HEK293T (cell line): Measurements from ENCODE around the gene LSM3.

Experiments
- CTCF ChIA-PET: fragments of 350-600 bp; formaldehyde crosslinking; extraction: SDS; loops from one replicate; lab custom pipeline; 2021; ENCODE audit warnings: antibody characterized with exemption, inconsistent platforms; lab: Yijun Ruan, JAX
- POLR2A ChIA-PET: fragments of 350-600 bp; formaldehyde crosslinking; extraction: SDS; loops from one replicate; lab custom pipeline; 2020; ENCODE audit warnings: antibody characterized with exemption, inconsistent platforms; lab: Yijun Ruan, JAX
- DNase-seq: peaks from one replicate; pipeline ENCODE4 v3.0.0; 2012; ENCODE audit warnings: mixed read lengths; ENCODE audit errors: extremely low spot score
- ARNT ChIP-seq: fragments of 450-650 bp; IDR thresholded peaks from 2 replicates; pipeline ENCODE4 v1.6.1; 2017; ENCODE audit warnings: mild to moderate bottlenecking
- BHLHE40 ChIP-seq: fragments of 450-650 bp; IDR thresholded peaks from 2 replicates; pipeline ENCODE4 v1.6.1; 2016; ENCODE audit warnings: mild to moderate bottlenecking, moderate library complexity, borderline replicate concordance
- CTBP1 ChIP-seq: fragments of 450-650 bp; IDR thresholded peaks from 2 replicates; pipeline ENCODE4 v1.6.1; 2016; ENCODE audit warnings: borderline replicate concordance
- ELF4 ChIP-seq: fragments of 450-650 bp; IDR thresholded peaks from 2 replicates; pipeline ENCODE4 v1.6.1; 2017; ENCODE audit warnings: antibody characterized with exemption
- FOXA1 ChIP-seq: fragments of 450-650 bp; IDR thresholded peaks from 2 replicates; pipeline ENCODE4 v1.6.1; 2016; ENCODE audit warnings: mild to moderate bottlenecking
- FOXK2 ChIP-seq: fragments of 450-650 bp; IDR thresholded peaks from 2 replicates; pipeline ENCODE4 v1.6.1; 2016; ENCODE audit warnings: mild to moderate bottlenecking
- FOXM1 ChIP-seq: fragments of 450-650 bp; IDR thresholded peaks from 2 replicates; pipeline ENCODE4 v1.6.1; 2017; ENCODE audit warnings: mild to moderate bottlenecking, borderline replicate concordance
- HDGF ChIP-seq: fragments of 450-650 bp; IDR thresholded peaks from 2 replicates; pipeline ENCODE4 v1.6.1; 2017; ENCODE audit warnings: antibody characterized with exemption, borderline replicate concordance
- L3MBTL2 ChIP-seq: fragments of 450-650 bp; conservative IDR thresholded peaks from 2 replicates; pipeline ENCODE4 v1.6.1; 2016; ENCODE audit warnings: mild to moderate bottlenecking
- LEF1 ChIP-seq: fragments of 450-650 bp; IDR thresholded peaks from 2 replicates; pipeline ENCODE4 v1.6.1; 2017; ENCODE audit warnings: mild to moderate bottlenecking, borderline replicate concordance
- NFRKB ChIP-seq: fragments of 450-650 bp; IDR thresholded peaks from 2 replicates; pipeline ENCODE4 v1.6.1; 2016; ENCODE audit warnings: mild to moderate bottlenecking, moderate library complexity
- PKNOX1 ChIP-seq: fragments of 450-650 bp; IDR thresholded peaks from 2 replicates; pipeline ENCODE4 v1.6.1; 2016
- SP1 ChIP-seq: fragments of 450-650 bp; IDR thresholded peaks from 2 replicates; pipeline ENCODE4 v1.6.1; 2017
- SUZ12 ChIP-seq: fragments of 450-650 bp; IDR thresholded peaks from 2 replicates; pipeline ENCODE4 v1.6.1; 2016; ENCODE audit warnings: mild to moderate bottlenecking
- TARDBP ChIP-seq: fragments of 450-650 bp; IDR thresholded peaks from 2 replicates; pipeline ENCODE4 v1.6.1; 2016
- ZNF384 ChIP-seq: fragments of 450-650 bp; IDR thresholded peaks from 2 replicates; pipeline ENCODE4 v1.6.1; 2016

The LSM3 gene

GRCh38 chr3:14170531-14171159, 8.0 kb upstream of the LSM3 start:
- ChIA-PET CTCF (no interaction called here), POLR2A (no interaction called here)
- DNase-seq = no peak
- TF ChIP-seq ELF4 (no peak), PKNOX1 (no peak), FOXA1 (no peak), CTBP1 (no peak), NFRKB (no peak), FOXK2 (no peak), LEF1 (no peak), SP1 (no peak), FOXM1 (no peak), BHLHE40 (no peak), L3MBTL2 (no peak), ARNT (no peak), SUZ12 (no peak), ZNF384 (no peak), HDGF (no peak), TARDBP (no peak)

- no peak for DNase-seq
- ChIA-PET POLR2A (no interaction called here), CTCF (no interaction called here)
- TF ChIP-seq NFRKB (no peak), SUZ12 (no peak)
Observed at GRCh38 chr3:14172496-14172895, 6.1 kb upstream of the LSM3 start.

- no peak for DNase-seq
- TF ChIP-seq FOXM1 (no peak), SUZ12 (no peak), CTBP1 (no peak), SP1 (no peak), HDGF (no peak), FOXK2 (no peak), BHLHE40 (no peak), L3MBTL2 (no peak), TARDBP (no peak), ZNF384 (no peak), LEF1 (no peak), FOXA1 (no peak)
- CTCF ChIA-PET = no interaction called here
- POLR2A ChIA-PET = interaction anchor here (0.9 kb wide), 1 partner anchor 49 kb away, joined by 3 read pairs; the partner anchor contains the start of genes CHCHD4 and TMEM43
Observed at GRCh38 chr3:14174483-14174882, 4.1 kb upstream of the LSM3 start.

GRCh38 chr3:14175383-14176037, 3.1 kb upstream of the LSM3 start:
- POLR2A ChIA-PET = interaction anchor here (1.3 to 1.4 kb wide), 2 partner anchors 13 to 50 kb away, joined by 3 to 7 read pairs; partner anchors contain the start of genes CHCHD4 and TMEM43
- CTCF ChIA-PET = interaction anchor here (0.6 kb wide), 1 partner anchor 53 kb away, joined by 3 read pairs; no protein-coding TSS in a partner anchor

GRCh38 chr3:14177580-14178246, 904 bp upstream of the LSM3 start:
- ChIA-PET POLR2A (interaction anchor here (0.9 to 2.6 kb wide), 20 partner anchors 9 to 1028 kb away, joined by 3 to 20 read pairs (median 5); partner anchors contain the start of genes CAPN7, CHCHD4 and TMEM43), CTCF (interaction anchor here (1.4 kb wide), 1 partner anchor 281 kb away, joined by 4 read pairs; no protein-coding TSS in a partner anchor)

More at GRCh38 chr3:14175383-14176037, 3.1 kb upstream of the LSM3 start:
- TF ChIP-seq CTBP1 (no peak), HDGF (no peak), FOXA1 (no peak), BHLHE40 (no peak), FOXM1 (no peak), NFRKB (no peak), SP1 (no peak), PKNOX1 (no peak), SUZ12 (no peak), ELF4 (no peak), ARNT (no peak), FOXK2 (no peak), L3MBTL2 (no peak), TARDBP (no peak), ZNF384 (no peak)
- no peak for DNase-seq

GRCh38 chr3:14179114-14179465, 473 bp downstream of the LSM3 start:
- TF ChIP-seq FOXA1 (no peak), SP1 (no peak), FOXM1 (no peak), FOXK2 (no peak), TARDBP (no peak), NFRKB (no peak), SUZ12 (no peak), LEF1 (no peak), BHLHE40 (no peak), ZNF384 (no peak), L3MBTL2 (no peak), PKNOX1 (no peak), CTBP1 (no peak), ELF4 (no peak), ARNT (no peak)
- POLR2A ChIA-PET = interaction anchor here (0.8 to 2.6 kb wide), 23 partner anchors 9 to 1027 kb away, joined by 3 to 20 read pairs (median 5); partner anchors contain the start of genes CAPN7, CCDC174, CHCHD4 and TMEM43
- CTCF ChIA-PET = interaction anchor here (1.4 kb wide), 1 partner anchor 24 kb away, joined by 4 read pairs; no protein-coding TSS in a partner anchor
- DNase-seq = no peak

More at GRCh38 chr3:14177580-14178246, 904 bp upstream of the LSM3 start:
- no peak for DNase-seq
- TF ChIP-seq L3MBTL2 (peak; percentile 46), ARNT (no peak)
